Heart left ventricle (tissue), 13 donors: Measurements from ENCODE around the gene ZNF775.

ENCODE experiments used
- POLR2A ChIP-seq, 2 donors: fragments of 450-650 bp; IDR thresholded peaks; one replicate each; pipeline ENCODE4 v1.6.1; 2017; ENCODE audit warnings: antibody characterized with exemption in 2 of 2, mild to moderate bottlenecking in 2 of 2, moderate library complexity in 2 of 2
- TF ChIP-seq, protein P1 (sequence below), 12 donors: fragments of 200-600 bp; sonication (generic) in 4 of 12; IDR thresholded peaks; one replicate each; pipeline versions ENCODE4 v1.5.0 to v1.8.0; 2018 to 2022; ENCODE audit warnings: antibody characterized with exemption in 12 of 12, mild to moderate bottlenecking in 5 of 12
- donor health status: ischemic (EF 13 %, LVEDD 7.1; RV severe dilation, severe dysfunction).
- donor health status: DM: no; HTN: yes; CAD: no.
- donor health status: DM: no; HTN: no; CAD: no.
- donor health status: ischemic (EF 25% LVEDD 6.9; RV normal size, moderate dysfunction).
- donor health status: ischemic (EF 25% LVEDD 5.7; RV mildly dilated, moderate dysfunction).
- donor health status: ischemic (EF 35%, LVEDD 5.7; RV mildly dilated, moderate dysfunction).
- donor health status: nonischemic (EF 11% LVEDD 7.7; RV severe dilation, severe dysfunction).
- donor health status: DM: yes; HTN: yes; CAD: no.
- donor health status: PGD.
- donor health status: ischemic (EF 29% LVEDD 5.4; RV normal size, mild dysfunction).
- donor health status: nonischemic (EF 23%, LVEDD 6.1; RV moderate dilation, normal function).

DNA sequence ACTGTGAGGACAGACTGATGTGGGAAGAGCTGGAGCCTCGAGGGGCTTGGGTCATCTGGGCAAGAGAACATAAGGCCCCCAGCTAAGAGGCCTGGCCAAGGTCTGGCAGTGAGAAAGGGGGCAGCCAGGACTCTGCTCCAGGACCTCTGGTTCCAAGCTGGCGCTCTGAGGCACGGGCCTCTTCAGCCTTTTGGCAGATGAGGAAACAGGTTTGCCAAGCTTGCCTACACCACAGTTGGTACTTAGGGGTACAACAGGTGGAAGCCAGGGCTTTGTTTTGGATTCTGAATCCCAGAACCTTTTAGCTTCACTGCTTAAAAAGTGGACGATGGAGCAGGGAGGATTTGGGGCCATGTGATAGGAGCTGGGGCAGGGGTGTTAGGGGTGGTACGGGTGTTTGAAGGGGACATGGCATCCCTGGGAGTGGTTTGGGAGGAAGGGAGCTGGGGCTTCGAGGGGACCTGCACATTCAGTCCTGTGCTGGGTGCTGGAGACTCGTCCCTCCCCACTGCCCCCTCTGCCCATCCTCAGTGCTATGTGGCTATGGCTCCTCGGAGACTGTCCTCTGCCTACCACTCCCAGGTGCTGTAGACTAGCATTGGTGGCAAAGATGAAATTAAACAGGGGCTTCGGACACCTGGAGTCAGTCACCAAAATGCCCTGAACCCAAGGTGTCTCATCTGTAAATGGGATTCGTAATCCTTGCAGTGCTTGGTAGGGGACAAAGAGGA lies 30.3 kb downstream of the ZNF775 start:
- TF ChIP-seq, protein P1, sequence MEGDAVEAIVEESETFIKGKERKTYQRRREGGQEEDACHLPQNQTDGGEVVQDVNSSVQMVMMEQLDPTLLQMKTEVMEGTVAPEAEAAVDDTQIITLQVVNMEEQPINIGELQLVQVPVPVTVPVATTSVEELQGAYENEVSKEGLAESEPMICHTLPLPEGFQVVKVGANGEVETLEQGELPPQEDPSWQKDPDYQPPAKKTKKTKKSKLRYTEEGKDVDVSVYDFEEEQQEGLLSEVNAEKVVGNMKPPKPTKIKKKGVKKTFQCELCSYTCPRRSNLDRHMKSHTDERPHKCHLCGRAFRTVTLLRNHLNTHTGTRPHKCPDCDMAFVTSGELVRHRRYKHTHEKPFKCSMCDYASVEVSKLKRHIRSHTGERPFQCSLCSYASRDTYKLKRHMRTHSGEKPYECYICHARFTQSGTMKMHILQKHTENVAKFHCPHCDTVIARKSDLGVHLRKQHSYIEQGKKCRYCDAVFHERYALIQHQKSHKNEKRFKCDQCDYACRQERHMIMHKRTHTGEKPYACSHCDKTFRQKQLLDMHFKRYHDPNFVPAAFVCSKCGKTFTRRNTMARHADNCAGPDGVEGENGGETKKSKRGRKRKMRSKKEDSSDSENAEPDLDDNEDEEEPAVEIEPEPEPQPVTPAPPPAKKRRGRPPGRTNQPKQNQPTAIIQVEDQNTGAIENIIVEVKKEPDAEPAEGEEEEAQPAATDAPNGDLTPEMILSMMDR (IDR thresholded peaks at IDR 0.05): no peak
- no peak for TF ChIP-seq POLR2A (IDR thresholded peaks at IDR 0.05)
